ENCODE results near the gene COX6A2.

The COX6A2 gene

GRCh38 chr16:31409433-31409832 lies 18.7 kb downstream of the COX6A2 start:
- no peak overlapping the region for H4K91ac ChIP-seq (ENCODE audit: low read length)
- no peak overlapping the region for H3K4ac ChIP-seq (ENCODE audit: low read depth in 1 of 2, low read length in 2 of 2)
- no peak overlapping the region for H3K14ac ChIP-seq (ENCODE audit: low read length in 2 of 2)
- H3K4me2 ChIP-seq (ENCODE audit: low read length, poor library complexity, severe bottlenecking), result no peak overlapping the region
- H2BK12ac ChIP-seq (ENCODE audit: low read length in 2 of 2), result no peak overlapping the region
- H3K4me3 ChIP-seq (ENCODE audit: insufficient read depth in 1 of 2, low read depth in 1 of 2, low read length in 2 of 2), result no peak overlapping the region
- H3K18ac ChIP-seq (ENCODE audit: low read depth in 1 of 2, low read length in 2 of 2), result no peak overlapping the region
- H2BK120ac ChIP-seq (ENCODE audit: low read depth, low read length), result no peak overlapping the region
- H3K36me3 ChIP-seq (ENCODE audit: control insufficient read depth in 1 of 2, insufficient read depth in 2 of 2, low read depth in 1 of 2, low read length in 2 of 2), result no peaks in the 10 kb centered on the region
- no peak overlapping the region for H2AK5ac ChIP-seq (ENCODE audit: low read length, severe bottlenecking)
- no peak overlapping the region for H3K9ac ChIP-seq (ENCODE audit: low read length)
- H3K79me1 ChIP-seq (replicated peaks; ENCODE audit: low read length, poor library complexity, severe bottlenecking), result no peaks in the 10 kb centered on the region
- H3K9me3 ChIP-seq (ENCODE audit: control insufficient read depth, low read length), result no peaks in the 10 kb centered on the region
- H3K4me1 ChIP-seq (ENCODE audit: control insufficient read depth, insufficient read depth, low read depth, low read length), result no peaks in the 10 kb centered on the region
- no peak overlapping the region for H2BK15ac ChIP-seq (ENCODE audit: low read depth, poor library complexity, severe bottlenecking)
- H2BK5ac ChIP-seq (ENCODE audit: low read depth, low read length, poor library complexity, severe bottlenecking), result no peak overlapping the region
- no peak overlapping the region for H2AFZ ChIP-seq (ENCODE audit: low read depth, low read length)
- H3K27me3 ChIP-seq (ENCODE audit: control insufficient read depth in 1 of 2, insufficient read depth in 1 of 2, low read length in 2 of 2), result peaks cover 0 to 33% of the 10 kb centered on the region in 2 experiments
- DNase-seq, result peak; percentile 12
- WGBS, result 51% methylated on average over 3 of the region's 3 CpGs
- H3K27ac ChIP-seq (ENCODE audit: low read length, poor library complexity, severe bottlenecking), result no peak overlapping the region
- no peak overlapping the region for H4K8ac ChIP-seq (ENCODE audit: low read length)
- no peak overlapping the region for H3K23ac ChIP-seq (ENCODE audit: low read length in 2 of 2)

- Histone ChIP-seq H2AFZ (ENCODE audit: low read depth, low read length) (no peak overlapping the region), H2AK5ac (ENCODE audit: low read length, severe bottlenecking) (no peak overlapping the region), H3K4me2 (ENCODE audit: low read length, poor library complexity, severe bottlenecking) (no peak overlapping the region), H3K79me1 (replicated peaks; ENCODE audit: low read length, poor library complexity, severe bottlenecking) (no peaks in the 10 kb centered on the region), H3K4me1 (ENCODE audit: control insufficient read depth, insufficient read depth, low read depth, low read length) (no peaks in the 10 kb centered on the region), H3K27ac (ENCODE audit: low read length, poor library complexity, severe bottlenecking) (no peak overlapping the region), H3K4ac (ENCODE audit: low read depth in 1 of 2, low read length in 2 of 2) (no peak overlapping the region), H2BK12ac (ENCODE audit: low read length in 2 of 2) (no peak overlapping the region), H2BK15ac (ENCODE audit: low read depth, poor library complexity, severe bottlenecking) (no peak overlapping the region), H3K9ac (ENCODE audit: low read length) (no peak overlapping the region), H2BK5ac (ENCODE audit: low read depth, low read length, poor library complexity, severe bottlenecking) (no peak overlapping the region), H4K91ac (ENCODE audit: low read length) (no peak overlapping the region), H3K14ac (ENCODE audit: low read length in 2 of 2) (no peak overlapping the region), H3K18ac (ENCODE audit: low read depth in 1 of 2, low read length in 2 of 2) (no peak overlapping the region), H4K8ac (ENCODE audit: low read length) (no peak overlapping the region), H2BK120ac (ENCODE audit: low read depth, low read length) (no peak overlapping the region), H3K27me3 (ENCODE audit: control insufficient read depth in 1 of 2, insufficient read depth in 1 of 2, low read length in 2 of 2) (peaks cover 0 to 19% of the 10 kb centered on the region in 2 experiments), H3K36me3 (ENCODE audit: control insufficient read depth in 1 of 2, insufficient read depth in 2 of 2, low read depth in 1 of 2, low read length in 2 of 2) (no peaks in the 10 kb centered on the region), H3K9me3 (ENCODE audit: control insufficient read depth, low read length) (no peaks in the 10 kb centered on the region), H3K23ac (ENCODE audit: low read length in 2 of 2) (no peak overlapping the region), H3K4me3 (ENCODE audit: insufficient read depth in 1 of 2, low read depth in 1 of 2, low read length in 2 of 2) (no peak overlapping the region)
- DNase-seq, result no peak
- WGBS, result 87% methylated on average over 8 of the region's 8 CpGs
Observed at GRCh38 chr16:31407406-31407805, 20.8 kb downstream of the COX6A2 start.

GRCh38 chr16:31404353-31405064 lies 23.7 kb downstream of the COX6A2 start:
- Histone ChIP-seq H3K4ac (ENCODE audit: low read depth in 1 of 2, low read length in 2 of 2) (no peak overlapping the region), H2BK120ac (ENCODE audit: low read depth, low read length) (no peak overlapping the region), H3K27me3 (ENCODE audit: control insufficient read depth in 1 of 2, insufficient read depth in 1 of 2, low read length in 2 of 2) (peaks cover 0 to 10% of the 10 kb centered on the region in 2 experiments), H4K91ac (ENCODE audit: low read length) (no peak overlapping the region), H2BK5ac (ENCODE audit: low read depth, low read length, poor library complexity, severe bottlenecking) (no peak overlapping the region), H3K14ac (ENCODE audit: low read length in 2 of 2) (no peak overlapping the region), H3K4me1 (ENCODE audit: control insufficient read depth, insufficient read depth, low read depth, low read length) (no peaks in the 10 kb centered on the region), H3K27ac (ENCODE audit: low read length, poor library complexity, severe bottlenecking) (no peak overlapping the region), H3K23ac (ENCODE audit: low read length in 2 of 2) (no peak overlapping the region), H2BK15ac (ENCODE audit: low read depth, poor library complexity, severe bottlenecking) (no peak overlapping the region), H3K4me2 (ENCODE audit: low read length, poor library complexity, severe bottlenecking) (no peak overlapping the region), H3K4me3 (ENCODE audit: insufficient read depth in 1 of 2, low read depth in 1 of 2, low read length in 2 of 2) (peak overlapping the region in 1 of 2 experiments; percentile 82), H4K8ac (ENCODE audit: low read length) (no peak overlapping the region), H3K18ac (ENCODE audit: low read depth in 1 of 2, low read length in 2 of 2) (no peak overlapping the region), H3K9ac (ENCODE audit: low read length) (peak overlapping the region; percentile 79), H2AFZ (ENCODE audit: low read depth, low read length) (no peak overlapping the region), H3K9me3 (ENCODE audit: control insufficient read depth, low read length) (peaks cover 6% of the 10 kb centered on the region), H2AK5ac (ENCODE audit: low read length, severe bottlenecking) (no peak overlapping the region), H2BK12ac (ENCODE audit: low read length in 2 of 2) (no peak overlapping the region), H3K79me1 (replicated peaks; ENCODE audit: low read length, poor library complexity, severe bottlenecking) (no peaks in the 10 kb centered on the region), H3K36me3 (ENCODE audit: control insufficient read depth in 1 of 2, insufficient read depth in 2 of 2, low read depth in 1 of 2, low read length in 2 of 2) (no peaks in the 10 kb centered on the region)
- no peak for DNase-seq
- 69% methylated on average over 9 of the region's 9 CpGs for WGBS

GRCh38 chr16:31403590-31404352 lies 24.4 kb downstream of the COX6A2 start:
- H4K8ac ChIP-seq (ENCODE audit: low read length), result no peak overlapping the region
- H3K18ac ChIP-seq (ENCODE audit: low read depth in 1 of 2, low read length in 2 of 2), result no peak overlapping the region
- H3K4me2 ChIP-seq (ENCODE audit: low read length, poor library complexity, severe bottlenecking), result no peak overlapping the region
- H3K4ac ChIP-seq (ENCODE audit: low read depth in 1 of 2, low read length in 2 of 2), result no peak overlapping the region
- H3K4me3 ChIP-seq (ENCODE audit: insufficient read depth in 1 of 2, low read depth in 1 of 2, low read length in 2 of 2), result peak overlapping the region in 1 of 2 experiments; percentile 82
- no peak overlapping the region for H3K23ac ChIP-seq (ENCODE audit: low read length in 2 of 2)
- H3K36me3 ChIP-seq (ENCODE audit: control insufficient read depth in 1 of 2, insufficient read depth in 2 of 2, low read depth in 1 of 2, low read length in 2 of 2), result no peaks in the 10 kb centered on the region
- 73% methylated on average over 21 of the region's 21 CpGs for WGBS
- no peak overlapping the region for H2BK5ac ChIP-seq (ENCODE audit: low read depth, low read length, poor library complexity, severe bottlenecking)
- H3K9ac ChIP-seq (ENCODE audit: low read length), result peak overlapping the region; percentile 79
- H3K4me1 ChIP-seq (ENCODE audit: control insufficient read depth, insufficient read depth, low read depth, low read length), result no peaks in the 10 kb centered on the region
- peaks cover 10% of the 10 kb centered on the region for H3K9me3 ChIP-seq (ENCODE audit: control insufficient read depth, low read length)
- H2BK15ac ChIP-seq (ENCODE audit: low read depth, poor library complexity, severe bottlenecking), result no peak overlapping the region
- H4K91ac ChIP-seq (ENCODE audit: low read length), result no peak overlapping the region
- no peak overlapping the region for H3K27ac ChIP-seq (ENCODE audit: low read length, poor library complexity, severe bottlenecking)
- H2BK120ac ChIP-seq (ENCODE audit: low read depth, low read length), result no peak overlapping the region
- no peaks in the 10 kb centered on the region for H3K79me1 ChIP-seq (replicated peaks; ENCODE audit: low read length, poor library complexity, severe bottlenecking)
- H2BK12ac ChIP-seq (ENCODE audit: low read length in 2 of 2), result no peak overlapping the region
- peaks cover 0 to 6% of the 10 kb centered on the region in 2 experiments for H3K27me3 ChIP-seq (ENCODE audit: control insufficient read depth in 1 of 2, insufficient read depth in 1 of 2, low read length in 2 of 2)
- no peak for DNase-seq
- H3K14ac ChIP-seq (ENCODE audit: low read length in 2 of 2), result no peak overlapping the region
- H2AFZ ChIP-seq (ENCODE audit: low read depth, low read length), result no peak overlapping the region
- H2AK5ac ChIP-seq (ENCODE audit: low read length, severe bottlenecking), result no peak overlapping the region
